ENCODE data around the gene FBXO47.

DNA sequence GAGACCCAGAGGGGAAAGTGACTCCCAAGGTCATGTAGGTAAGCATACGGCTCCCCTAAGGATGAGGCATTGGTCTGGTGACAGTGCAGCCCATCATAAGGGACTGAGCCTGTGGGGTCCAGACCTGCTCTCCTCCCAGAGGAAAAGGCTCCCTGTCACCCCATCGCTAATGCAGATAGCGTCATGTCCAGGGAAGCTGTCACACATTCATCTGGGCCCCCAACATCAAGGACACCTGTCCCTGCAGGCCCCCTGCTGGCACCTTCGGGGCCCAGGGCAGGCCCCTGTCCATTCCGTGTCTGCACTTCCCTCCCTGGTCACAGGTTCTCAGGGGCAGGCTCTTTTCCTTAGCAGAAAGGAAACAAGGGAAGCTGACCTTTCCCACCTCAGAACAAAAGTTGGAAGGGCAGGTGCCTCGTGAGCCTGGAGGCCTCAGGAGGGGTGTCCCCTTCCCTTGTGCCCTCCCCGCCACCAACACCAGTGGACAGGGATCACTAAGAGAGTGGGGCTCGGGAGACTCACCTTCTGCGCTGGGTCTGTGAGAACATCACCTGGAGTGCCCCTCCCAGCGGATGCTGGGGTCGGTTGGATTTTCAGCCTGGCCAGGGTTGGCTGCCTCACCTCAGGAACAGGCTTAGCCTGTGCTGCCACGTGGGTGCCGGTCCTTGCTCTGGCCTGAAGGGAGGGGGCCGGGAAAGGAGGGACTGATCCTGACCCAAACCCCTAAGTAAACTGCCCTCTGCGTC is 59.1 kb downstream of the FBXO47 start:
- TF ChIP-seq GATA3 (IDR thresholded peaks at IDR 0.05; ENCODE audit: low read depth, low read length): no peak
- TF ChIP-seq GATA2 (IDR thresholded peaks at IDR 0.05; ENCODE audit: low read depth, low read length): no peak
